ENCODE data around the gene LRRC7. TPM values are rescaled to one million over a fixed set of nuclear protein-coding genes. Genes with fewer than 3 reads are reported as not detected.

LRRC7 gene
- total and polyA plus RNA-seq, 2 of the 8 experiments (the other 6 are each of a cell fraction or from before 2014, with no cell fraction given), result 0.03 to 0.17 TPM

DNA sequence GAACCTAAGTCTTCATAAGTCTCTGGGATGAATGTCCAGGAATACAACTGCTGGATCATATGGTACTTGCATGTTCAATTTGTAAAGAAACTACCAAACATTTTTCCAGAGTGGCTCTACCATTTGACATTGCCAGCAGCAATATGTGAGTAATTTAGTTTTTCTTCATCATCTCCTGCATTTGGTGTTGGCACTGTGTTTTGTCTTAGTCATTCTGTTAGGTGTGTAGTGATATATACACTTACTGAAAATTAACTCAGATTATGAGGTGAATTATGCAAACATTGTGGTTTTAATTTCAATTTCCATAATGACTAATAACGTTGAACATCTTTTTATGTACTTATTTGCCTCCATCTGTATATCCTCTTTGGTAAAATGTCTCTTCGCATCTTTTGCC lies 499.0 kb downstream of the LRRC7 start:
- Histone ChIP-seq H2AK5ac (ENCODE audit: low read depth, low read length) (no peak overlapping the region), H3K27me3 (replicated peaks in 1 of 4; ENCODE audit: control insufficient read depth in 3 of 4, extremely low read depth in 1 of 4, insufficient read depth in 3 of 4, low read length in 3 of 4) (no peaks in the 10 kb centered on the region), H4K20me1 (replicated peaks in 1 of 2; ENCODE audit: control insufficient read depth in 1 of 2, insufficient read depth in 2 of 2, low read length in 2 of 2) (no peaks in the 10 kb centered on the region), H4K91ac (replicated peaks; ENCODE audit: insufficient read length, low read length) (no peak overlapping the region), H3K79me1 (ENCODE audit: low read depth, low read length) (no peaks in the 10 kb centered on the region), H3K4me1 (replicated peaks in 1 of 4; ENCODE audit: control insufficient read depth in 3 of 4, insufficient read depth in 4 of 4, low read length in 3 of 4) (no peaks in the 10 kb centered on the region), H3K4me3 (ENCODE audit: extremely low read depth in 1 of 4, insufficient read depth in 2 of 4, low read depth in 3 of 4, low read length in 4 of 4) (no peak overlapping the region), H3K14ac (ENCODE audit: insufficient read length) (no peak overlapping the region), H3K4me2 (ENCODE audit: insufficient read depth in 1 of 2, low read depth in 2 of 2, low read length in 2 of 2) (no peak overlapping the region), H3K79me2 (ENCODE audit: control insufficient read depth in 1 of 2, insufficient read depth in 2 of 2, low read length in 2 of 2) (no peaks in the 10 kb centered on the region), H3K36me3 (ENCODE audit: control insufficient read depth in 2 of 4, insufficient read depth in 4 of 4, low read length in 3 of 4) (no peaks in the 10 kb centered on the region), H2AFZ (ENCODE audit: low read length) (no peak overlapping the region), H3K4ac (replicated peaks; ENCODE audit: insufficient read length, low read depth, low read length) (no peak overlapping the region), H3K56ac (replicated peaks; ENCODE audit: insufficient read length, low read depth, low read length) (no peak overlapping the region), H3K9ac (replicated peaks in 1 of 4; ENCODE audit: extremely low read depth in 1 of 4, low read depth in 3 of 4, low read length in 3 of 4) (no peak overlapping the region), H2BK15ac (ENCODE audit: low read length) (no peak overlapping the region), H2BK12ac (ENCODE audit: low read depth, low read length) (no peak overlapping the region), H2BK5ac (ENCODE audit: low read depth, low read length) (no peak overlapping the region), H3K23me2 (ENCODE audit: low read depth, low read length) (no peaks in the 10 kb centered on the region), H3K27ac (ENCODE audit: low read depth, low read length) (no peak overlapping the region), H2BK20ac (ENCODE audit: low read length) (no peak overlapping the region), H4K8ac (ENCODE audit: extremely low read depth, insufficient read depth, low read length) (no peak overlapping the region), H3K9me3 (ENCODE audit: insufficient read depth in 2 of 2, low read depth in 1 of 2, low read length in 1 of 2) (no peaks in the 10 kb centered on the region), H2BK120ac (replicated peaks; ENCODE audit: low read depth, low read length) (no peak overlapping the region), H3K23ac (ENCODE audit: insufficient read length) (no peak overlapping the region), H3K18ac (ENCODE audit: extremely low read depth, low read length) (no peak overlapping the region), H4K5ac (ENCODE audit: insufficient read length, low read depth, low read length) (no peak overlapping the region)
- POLR2A ChIA-PET (ENCODE audit: partially characterized antibody), result no interaction called here
- 94% methylated on average over 2 of the region's 2 CpGs; no CpG with 5 or more reads in 1 of the 2 experiments for WGBS, 2 experiments (ENCODE audit: extremely low coverage in 1 of 2, insufficient coverage in 1 of 2, insufficient read length in 1 of 2, insufficient replicate concordance in 2 of 2, low coverage in 1 of 2, low lambda C conversion rate in 2 of 2, missing lambda C conversion rate in 1 of 2)
- DNase-seq (ENCODE audit: low read depth in 1 of 2, low spot score in 2 of 2), result no peak
- FAIRE-seq, result no peak
- TF ChIP-seq TBP (IDR thresholded peaks at IDR 0.05; ENCODE audit: low read depth, low read length), result no peak
- TF ChIP-seq, protein P1, sequence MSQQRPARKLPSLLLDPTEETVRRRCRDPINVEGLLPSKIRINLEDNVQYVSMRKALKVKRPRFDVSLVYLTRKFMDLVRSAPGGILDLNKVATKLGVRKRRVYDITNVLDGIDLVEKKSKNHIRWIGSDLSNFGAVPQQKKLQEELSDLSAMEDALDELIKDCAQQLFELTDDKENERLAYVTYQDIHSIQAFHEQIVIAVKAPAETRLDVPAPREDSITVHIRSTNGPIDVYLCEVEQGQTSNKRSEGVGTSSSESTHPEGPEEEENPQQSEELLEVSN (IDR thresholded peaks at IDR 0.05), result no peak
- CTCF ChIA-PET (ENCODE audit: partially characterized antibody), result no interaction called here
